ENCODE measurements around the gene STARD7.
"Not testable (repeated sequence)": the region's sequence is repeated elsewhere in the genome, so short reads cannot be mapped to it uniquely, and the experiment has no call there.

Gene STARD7

DNA sequence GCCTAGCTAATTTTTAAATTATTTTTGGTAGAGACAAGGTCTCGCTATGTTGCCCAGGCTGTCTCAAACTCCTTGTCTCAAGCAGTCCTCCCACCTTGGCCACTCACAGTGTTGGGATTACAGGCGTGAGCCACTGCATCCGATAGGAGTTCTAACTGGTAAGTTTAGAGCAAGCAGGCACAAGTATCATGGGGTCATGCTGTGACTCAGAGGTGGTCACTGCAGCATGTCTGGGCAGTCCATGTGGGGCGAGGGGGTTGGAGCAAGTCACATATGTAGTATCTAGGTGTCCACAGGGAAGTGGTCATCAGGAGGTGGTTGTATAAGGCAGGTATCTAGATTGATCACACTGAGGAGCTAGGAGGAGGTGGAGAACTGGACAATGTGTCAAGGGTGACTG lies 22.7 kb upstream of the STARD7 start:
- TF ChIP-seq ZC3H10 (CRISPR knock-in tag; IDR thresholded peaks at IDR 0.05) (no peak), CSDC2 (CRISPR knock-in tag; IDR thresholded peaks at IDR 0.05) (no peak), BACH2 (CRISPR knock-in tag; IDR thresholded peaks at IDR 0.05; ENCODE audit: borderline replicate concordance) (no peak), ISL1 (CRISPR knock-in tag; IDR thresholded peaks at IDR 0.05) (no peak), ZFP30 (CRISPR knock-in tag; IDR thresholded peaks at IDR 0.05) (no peak), ZNF70 (CRISPR knock-in tag; IDR thresholded peaks at IDR 0.05) (no peak), SNAI2 (CRISPR knock-in tag; IDR thresholded peaks at IDR 0.05) (no peak), ZFP3 (CRISPR knock-in tag; IDR thresholded peaks at IDR 0.05) (no peak)
- TF ChIP-seq, protein P1, sequence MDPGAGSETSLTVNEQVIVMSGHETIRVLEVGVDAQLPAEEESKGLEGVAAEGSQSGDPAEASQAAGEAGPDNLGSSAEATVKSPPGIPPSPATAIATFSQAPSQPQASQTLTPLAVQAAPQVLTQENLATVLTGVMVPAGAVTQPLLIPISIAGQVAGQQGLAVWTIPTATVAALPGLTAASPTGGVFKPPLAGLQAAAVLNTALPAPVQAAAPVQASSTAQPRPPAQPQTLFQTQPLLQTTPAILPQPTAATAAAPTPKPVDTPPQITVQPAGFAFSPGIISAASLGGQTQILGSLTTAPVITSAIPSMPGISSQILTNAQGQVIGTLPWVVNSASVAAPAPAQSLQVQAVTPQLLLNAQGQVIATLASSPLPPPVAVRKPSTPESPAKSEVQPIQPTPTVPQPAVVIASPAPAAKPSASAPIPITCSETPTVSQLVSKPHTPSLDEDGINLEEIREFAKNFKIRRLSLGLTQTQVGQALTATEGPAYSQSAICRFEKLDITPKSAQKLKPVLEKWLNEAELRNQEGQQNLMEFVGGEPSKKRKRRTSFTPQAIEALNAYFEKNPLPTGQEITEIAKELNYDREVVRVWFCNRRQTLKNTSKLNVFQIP (CRISPR knock-in tag; IDR thresholded peaks at IDR 0.05; ENCODE audit: borderline replicate concordance, low read depth): no peak
- TF ChIP-seq, protein P2, sequence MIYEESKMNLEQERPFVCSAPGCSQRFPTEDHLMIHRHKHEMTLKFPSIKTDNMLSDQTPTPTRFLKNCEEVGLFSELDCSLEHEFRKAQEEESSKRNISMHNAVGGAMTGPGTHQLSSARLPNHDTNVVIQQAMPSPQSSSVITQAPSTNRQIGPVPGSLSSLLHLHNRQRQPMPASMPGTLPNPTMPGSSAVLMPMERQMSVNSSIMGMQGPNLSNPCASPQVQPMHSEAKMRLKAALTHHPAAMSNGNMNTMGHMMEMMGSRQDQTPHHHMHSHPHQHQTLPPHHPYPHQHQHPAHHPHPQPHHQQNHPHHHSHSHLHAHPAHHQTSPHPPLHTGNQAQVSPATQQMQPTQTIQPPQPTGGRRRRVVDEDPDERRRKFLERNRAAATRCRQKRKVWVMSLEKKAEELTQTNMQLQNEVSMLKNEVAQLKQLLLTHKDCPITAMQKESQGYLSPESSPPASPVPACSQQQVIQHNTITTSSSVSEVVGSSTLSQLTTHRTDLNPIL (CRISPR knock-in tag; IDR thresholded peaks at IDR 0.05; ENCODE audit: low read depth): no peak
- TF ChIP-seq, protein P3, sequence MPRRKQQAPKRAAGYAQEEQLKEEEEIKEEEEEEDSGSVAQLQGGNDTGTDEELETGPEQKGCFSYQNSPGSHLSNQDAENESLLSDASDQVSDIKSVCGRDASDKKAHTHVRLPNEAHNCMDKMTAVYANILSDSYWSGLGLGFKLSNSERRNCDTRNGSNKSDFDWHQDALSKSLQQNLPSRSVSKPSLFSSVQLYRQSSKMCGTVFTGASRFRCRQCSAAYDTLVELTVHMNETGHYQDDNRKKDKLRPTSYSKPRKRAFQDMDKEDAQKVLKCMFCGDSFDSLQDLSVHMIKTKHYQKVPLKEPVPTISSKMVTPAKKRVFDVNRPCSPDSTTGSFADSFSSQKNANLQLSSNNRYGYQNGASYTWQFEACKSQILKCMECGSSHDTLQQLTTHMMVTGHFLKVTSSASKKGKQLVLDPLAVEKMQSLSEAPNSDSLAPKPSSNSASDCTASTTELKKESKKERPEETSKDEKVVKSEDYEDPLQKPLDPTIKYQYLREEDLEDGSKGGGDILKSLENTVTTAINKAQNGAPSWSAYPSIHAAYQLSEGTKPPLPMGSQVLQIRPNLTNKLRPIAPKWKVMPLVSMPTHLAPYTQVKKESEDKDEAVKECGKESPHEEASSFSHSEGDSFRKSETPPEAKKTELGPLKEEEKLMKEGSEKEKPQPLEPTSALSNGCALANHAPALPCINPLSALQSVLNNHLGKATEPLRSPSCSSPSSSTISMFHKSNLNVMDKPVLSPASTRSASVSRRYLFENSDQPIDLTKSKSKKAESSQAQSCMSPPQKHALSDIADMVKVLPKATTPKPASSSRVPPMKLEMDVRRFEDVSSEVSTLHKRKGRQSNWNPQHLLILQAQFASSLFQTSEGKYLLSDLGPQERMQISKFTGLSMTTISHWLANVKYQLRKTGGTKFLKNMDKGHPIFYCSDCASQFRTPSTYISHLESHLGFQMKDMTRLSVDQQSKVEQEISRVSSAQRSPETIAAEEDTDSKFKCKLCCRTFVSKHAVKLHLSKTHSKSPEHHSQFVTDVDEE (CRISPR knock-in tag; IDR thresholded peaks at IDR 0.05): no peak
- TF ChIP-seq, protein P4, sequence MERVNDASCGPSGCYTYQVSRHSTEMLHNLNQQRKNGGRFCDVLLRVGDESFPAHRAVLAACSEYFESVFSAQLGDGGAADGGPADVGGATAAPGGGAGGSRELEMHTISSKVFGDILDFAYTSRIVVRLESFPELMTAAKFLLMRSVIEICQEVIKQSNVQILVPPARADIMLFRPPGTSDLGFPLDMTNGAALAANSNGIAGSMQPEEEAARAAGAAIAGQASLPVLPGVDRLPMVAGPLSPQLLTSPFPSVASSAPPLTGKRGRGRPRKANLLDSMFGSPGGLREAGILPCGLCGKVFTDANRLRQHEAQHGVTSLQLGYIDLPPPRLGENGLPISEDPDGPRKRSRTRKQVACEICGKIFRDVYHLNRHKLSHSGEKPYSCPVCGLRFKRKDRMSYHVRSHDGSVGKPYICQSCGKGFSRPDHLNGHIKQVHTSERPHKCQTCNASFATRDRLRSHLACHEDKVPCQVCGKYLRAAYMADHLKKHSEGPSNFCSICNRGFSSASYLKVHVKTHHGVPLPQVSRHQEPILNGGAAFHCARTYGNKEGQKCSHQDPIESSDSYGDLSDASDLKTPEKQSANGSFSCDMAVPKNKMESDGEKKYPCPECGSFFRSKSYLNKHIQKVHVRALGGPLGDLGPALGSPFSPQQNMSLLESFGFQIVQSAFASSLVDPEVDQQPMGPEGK (CRISPR knock-in tag; IDR thresholded peaks at IDR 0.05; ENCODE audit: borderline replicate concordance): no peak
- no peak for ATAC-seq

DNA sequence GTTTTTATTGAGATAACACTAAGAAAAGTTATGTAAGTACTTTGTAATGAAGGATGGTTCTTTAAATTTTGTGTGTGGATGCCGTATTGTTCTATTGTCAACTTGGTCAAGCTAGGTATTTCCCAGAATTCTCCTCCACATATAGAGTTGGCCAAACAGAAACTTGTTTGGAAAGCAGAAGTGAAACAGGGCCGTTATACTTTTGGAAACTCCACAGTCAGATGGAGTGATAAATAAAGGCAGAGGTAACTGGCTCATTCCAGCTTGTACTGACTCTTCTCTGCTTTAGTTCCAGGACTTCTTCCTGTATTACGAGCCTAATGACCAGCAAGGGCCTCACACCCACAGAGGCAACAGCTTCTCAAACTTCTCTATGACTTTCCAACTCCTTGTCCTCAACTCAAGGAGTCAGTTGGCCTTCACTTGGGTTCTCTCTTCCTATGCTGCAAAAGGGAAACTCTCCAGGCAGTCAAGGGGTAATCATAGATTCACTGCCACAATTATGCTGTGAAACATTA lies 16.4 kb upstream of the STARD7 start:
- TF ChIP-seq, protein P4 (CRISPR knock-in tag; IDR thresholded peaks at IDR 0.05; ENCODE audit: borderline replicate concordance): no peak
- TF ChIP-seq ZFP3 (CRISPR knock-in tag; IDR thresholded peaks at IDR 0.05) (no peak), TCF4 (CRISPR knock-in tag; IDR thresholded peaks at IDR 0.05; ENCODE audit: borderline replicate concordance) (no peak), ESRRG (CRISPR knock-in tag; IDR thresholded peaks at IDR 0.05) (no peak), ZNF565 (CRISPR knock-in tag; conservative IDR thresholded peaks at IDR 0.05; ENCODE audit: low read depth) (no peak), BACH2 (CRISPR knock-in tag; IDR thresholded peaks at IDR 0.05; ENCODE audit: borderline replicate concordance) (no peak), OSR1 (CRISPR knock-in tag; IDR thresholded peaks at IDR 0.05) (no peak), ZNF8 (CRISPR knock-in tag; IDR thresholded peaks at IDR 0.05) (no peak), CSDC2 (CRISPR knock-in tag; IDR thresholded peaks at IDR 0.05) (no peak), ISL1 (CRISPR knock-in tag; IDR thresholded peaks at IDR 0.05) (no peak), ZFP30 (CRISPR knock-in tag; IDR thresholded peaks at IDR 0.05) (no peak)
- TF ChIP-seq, protein P3 (CRISPR knock-in tag; IDR thresholded peaks at IDR 0.05): no peak
- TF ChIP-seq, protein P2 (CRISPR knock-in tag; IDR thresholded peaks at IDR 0.05; ENCODE audit: low read depth): no peak
- TF ChIP-seq, protein P1 (CRISPR knock-in tag; IDR thresholded peaks at IDR 0.05; ENCODE audit: borderline replicate concordance, low read depth): no peak
- no peak for ATAC-seq

DNA sequence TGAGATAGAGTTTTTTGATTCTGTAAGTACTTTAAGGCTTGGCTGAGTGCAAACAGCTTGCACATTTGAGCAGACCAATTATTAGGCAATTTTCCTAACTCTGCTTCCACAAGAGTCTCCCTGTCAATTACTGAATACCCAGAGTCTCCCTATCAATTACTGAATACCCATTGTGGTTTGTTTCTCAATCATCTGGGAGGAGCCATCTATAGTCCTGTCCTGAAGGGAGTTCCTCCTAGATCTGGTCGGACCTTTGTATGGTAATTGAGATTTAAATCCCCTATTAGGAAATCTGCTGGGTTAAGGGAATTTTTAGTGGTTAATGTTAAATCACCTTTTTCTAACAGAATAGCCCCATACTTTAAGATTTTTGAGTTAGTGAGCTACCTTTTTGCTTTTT lies 12.5 kb upstream of the STARD7 start:
- not testable (repeated sequence) for ATAC-seq

DNA sequence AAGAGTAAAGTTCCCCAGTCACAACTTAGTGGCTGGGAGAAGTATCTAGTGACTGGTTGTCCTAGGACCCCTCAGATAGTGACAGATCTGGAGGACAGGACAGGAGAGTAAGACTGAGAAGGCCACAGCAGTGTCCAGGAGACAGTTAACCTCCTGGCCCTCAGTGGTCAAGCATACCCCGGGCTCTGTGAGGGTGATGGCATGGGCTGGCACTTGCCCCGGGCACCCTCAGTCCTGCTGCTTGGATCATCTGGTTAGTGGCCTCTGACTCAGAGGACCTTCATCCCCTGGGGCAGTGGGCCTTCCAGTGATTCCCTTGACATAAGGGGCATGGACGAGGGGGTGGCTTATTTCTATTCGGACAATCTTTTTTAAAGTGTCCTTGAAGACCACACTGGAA lies 11.3 kb upstream of the STARD7 start:
- not testable (repeated sequence) for ATAC-seq
